Measurements from ENCODE around the gene ITGB3BP. TPM values are rescaled to one million over a fixed set of nuclear protein-coding genes. Genes with fewer than 3 reads are reported as not detected.

The ITGB3BP gene
- total RNA-seq, 1 experiment from 2014 or later: 50.2 TPM

GRCh38 chr1:63428815-63429214, 94.2 kb downstream of the ITGB3BP start:
- Histone ChIP-seq H3K9ac (ENCODE audit: low read length) (no peak overlapping the region), H3K4me3 (replicated peaks in 1 of 2; ENCODE audit: low read depth in 1 of 2, low read length in 2 of 2) (no peak overlapping the region), H3K9me3 (ENCODE audit: control insufficient read depth in 1 of 2, insufficient read depth in 1 of 2, low read depth in 1 of 2, low read length in 2 of 2) (0 out of 4 replicates have a peak, but pooled peaks cover 0 to 3% of the 10 kb centered on the region in 2 experiments), H3K36me3 (ENCODE audit: control insufficient read depth in 1 of 2, insufficient read depth in 2 of 2, low read length in 2 of 2) (peaks cover 0 to 10% of the 10 kb centered on the region in 2 experiments; a peak in 1 of 4 replicates), H3K4me1 (ENCODE audit: control insufficient read depth in 1 of 2, insufficient read depth in 2 of 2, low read length in 2 of 2) (no peaks in the 10 kb centered on the region), H3K79me2 (ENCODE audit: insufficient read depth, low read length) (no peaks in the 10 kb centered on the region), H3K27me3 (ENCODE audit: insufficient read depth, low read length) (no peaks in the 10 kb centered on the region), H3K9me2 (ENCODE audit: insufficient read depth) (no peaks in the 10 kb centered on the region), H3K4me2 (ENCODE audit: low read length) (no peak overlapping the region), H2AFZ (ENCODE audit: low read depth, low read length, poor library complexity, severe bottlenecking) (no peak overlapping the region), H3K27ac (ENCODE audit: low read depth, low read length) (no peak overlapping the region), H4K20me1 (ENCODE audit: insufficient read depth) (no peaks in the 10 kb centered on the region)
- intact Hi-C loops (cut with micrococcal nuclease): no loop called here
- ATAC-seq: no peak
- DNase-seq (ENCODE audit: low read depth, low spot score): no peak
- no TSS peak for BruUV-seq (replicated peaks)
- POLR2A ChIA-PET: no interaction called here
- TF ChIP-seq SIN3A (IDR thresholded peaks at IDR 0.05; ENCODE audit: low read depth) (no peak), EGR1 (IDR thresholded peaks at IDR 0.05; ENCODE audit: low read depth) (no peak), ZFX (IDR thresholded peaks at IDR 0.05) (no peak), POLR2A (IDR thresholded peaks at IDR 0.05; ENCODE audit: borderline replicate concordance, extremely low read depth, insufficient read depth, insufficient read length) (no peak), FOSL1 (IDR thresholded peaks at IDR 0.05; ENCODE audit: low read depth) (no peak), CBX3 (IDR thresholded peaks at IDR 0.05; ENCODE audit: low read depth) (no peak), CEBPB (IDR thresholded peaks at IDR 0.05; ENCODE audit: low read depth) (no peak), JUND (IDR thresholded peaks at IDR 0.05) (no peak), CTCF (IDR thresholded peaks at IDR 0.05 in 2 of 3, conservative IDR thresholded peaks at IDR 0.05 in 1 of 3; ENCODE audit: borderline replicate concordance in 1 of 3, insufficient read depth in 1 of 3, low read depth in 2 of 3, low read length in 2 of 3) (no peak), EZH2phosphoT487 (IDR thresholded peaks at IDR 0.05; ENCODE audit: borderline replicate concordance) (no peak), SRF (IDR thresholded peaks at IDR 0.05; ENCODE audit: low read depth) (no peak), SP1 (IDR thresholded peaks at IDR 0.05; ENCODE audit: low read depth) (no peak), ATF3 (IDR thresholded peaks at IDR 0.05) (no peak), RAD21 (IDR thresholded peaks at IDR 0.05; ENCODE audit: low read depth) (no peak)
- TF ChIP-seq, protein P1, sequence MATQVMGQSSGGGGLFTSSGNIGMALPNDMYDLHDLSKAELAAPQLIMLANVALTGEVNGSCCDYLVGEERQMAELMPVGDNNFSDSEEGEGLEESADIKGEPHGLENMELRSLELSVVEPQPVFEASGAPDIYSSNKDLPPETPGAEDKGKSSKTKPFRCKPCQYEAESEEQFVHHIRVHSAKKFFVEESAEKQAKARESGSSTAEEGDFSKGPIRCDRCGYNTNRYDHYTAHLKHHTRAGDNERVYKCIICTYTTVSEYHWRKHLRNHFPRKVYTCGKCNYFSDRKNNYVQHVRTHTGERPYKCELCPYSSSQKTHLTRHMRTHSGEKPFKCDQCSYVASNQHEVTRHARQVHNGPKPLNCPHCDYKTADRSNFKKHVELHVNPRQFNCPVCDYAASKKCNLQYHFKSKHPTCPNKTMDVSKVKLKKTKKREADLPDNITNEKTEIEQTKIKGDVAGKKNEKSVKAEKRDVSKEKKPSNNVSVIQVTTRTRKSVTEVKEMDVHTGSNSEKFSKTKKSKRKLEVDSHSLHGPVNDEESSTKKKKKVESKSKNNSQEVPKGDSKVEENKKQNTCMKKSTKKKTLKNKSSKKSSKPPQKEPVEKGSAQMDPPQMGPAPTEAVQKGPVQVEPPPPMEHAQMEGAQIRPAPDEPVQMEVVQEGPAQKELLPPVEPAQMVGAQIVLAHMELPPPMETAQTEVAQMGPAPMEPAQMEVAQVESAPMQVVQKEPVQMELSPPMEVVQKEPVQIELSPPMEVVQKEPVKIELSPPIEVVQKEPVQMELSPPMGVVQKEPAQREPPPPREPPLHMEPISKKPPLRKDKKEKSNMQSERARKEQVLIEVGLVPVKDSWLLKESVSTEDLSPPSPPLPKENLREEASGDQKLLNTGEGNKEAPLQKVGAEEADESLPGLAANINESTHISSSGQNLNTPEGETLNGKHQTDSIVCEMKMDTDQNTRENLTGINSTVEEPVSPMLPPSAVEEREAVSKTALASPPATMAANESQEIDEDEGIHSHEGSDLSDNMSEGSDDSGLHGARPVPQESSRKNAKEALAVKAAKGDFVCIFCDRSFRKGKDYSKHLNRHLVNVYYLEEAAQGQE (IDR thresholded peaks at IDR 0.05; ENCODE audit: low read depth): no peak
- TF ChIP-seq, protein P2, sequence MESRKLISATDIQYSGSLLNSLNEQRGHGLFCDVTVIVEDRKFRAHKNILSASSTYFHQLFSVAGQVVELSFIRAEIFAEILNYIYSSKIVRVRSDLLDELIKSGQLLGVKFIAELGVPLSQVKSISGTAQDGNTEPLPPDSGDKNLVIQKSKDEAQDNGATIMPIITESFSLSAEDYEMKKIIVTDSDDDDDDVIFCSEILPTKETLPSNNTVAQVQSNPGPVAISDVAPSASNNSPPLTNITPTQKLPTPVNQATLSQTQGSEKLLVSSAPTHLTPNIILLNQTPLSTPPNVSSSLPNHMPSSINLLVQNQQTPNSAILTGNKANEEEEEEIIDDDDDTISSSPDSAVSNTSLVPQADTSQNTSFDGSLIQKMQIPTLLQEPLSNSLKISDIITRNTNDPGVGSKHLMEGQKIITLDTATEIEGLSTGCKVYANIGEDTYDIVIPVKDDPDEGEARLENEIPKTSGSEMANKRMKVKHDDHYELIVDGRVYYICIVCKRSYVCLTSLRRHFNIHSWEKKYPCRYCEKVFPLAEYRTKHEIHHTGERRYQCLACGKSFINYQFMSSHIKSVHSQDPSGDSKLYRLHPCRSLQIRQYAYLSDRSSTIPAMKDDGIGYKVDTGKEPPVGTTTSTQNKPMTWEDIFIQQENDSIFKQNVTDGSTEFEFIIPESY (IDR thresholded peaks at IDR 0.05; ENCODE audit: extremely low read depth, insufficient replicate concordance, low read length): no peak
- TF ChIP-seq, protein P3, sequence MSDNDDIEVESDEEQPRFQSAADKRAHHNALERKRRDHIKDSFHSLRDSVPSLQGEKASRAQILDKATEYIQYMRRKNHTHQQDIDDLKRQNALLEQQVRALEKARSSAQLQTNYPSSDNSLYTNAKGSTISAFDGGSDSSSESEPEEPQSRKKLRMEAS (IDR thresholded peaks at IDR 0.05): no peak
- CTCF ChIA-PET: no interaction called here
- RAD21 ChIA-PET (ENCODE audit: low non-redundant PET in 1 of 2, low total read pairs in 2 of 2, uncharacterized antibody in 2 of 2, unreplicated experiment in 2 of 2): no interaction called here

All from HCT116 (cell line).